Stimulated activated CD4-positive, alpha-beta T cell treated with anti-CD3 and anti-CD28 coated beads, Interleukin-12 subunit alpha, Interleukin-12 subunit beta, amount 100 ng/mL, for 48 hours (primary cell): Measurements from ENCODE around the gene UMAD1.

Experiments used
- DNase-seq, 3 donors: peaks; one replicate each; pipeline ENCODE4 v3.0.0-alpha.2; 2020; ENCODE audit warnings: low read depth in 2 of 3, low spot score in 1 of 3

Gene UMAD1

DNA sequence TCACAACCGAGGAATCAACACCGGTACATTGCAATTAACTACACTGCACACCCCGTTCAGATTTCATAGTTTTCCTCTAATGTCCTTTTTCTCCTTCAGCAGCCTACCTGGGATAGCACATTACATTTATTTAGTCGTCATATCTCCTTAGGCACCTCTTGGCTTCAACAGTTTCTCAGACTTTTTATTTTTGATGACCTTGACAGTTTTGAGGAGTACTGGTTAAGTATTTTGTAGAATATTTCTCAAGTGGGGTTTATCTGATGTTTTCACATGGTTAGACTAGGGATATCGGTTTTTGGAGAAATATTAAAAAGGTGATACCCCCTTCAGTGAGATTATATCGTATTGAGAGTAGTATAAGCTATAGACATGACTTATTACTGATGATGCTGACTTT is 241.0 kb downstream of the UMAD1 start:
- DNase-seq: no peak

DNA sequence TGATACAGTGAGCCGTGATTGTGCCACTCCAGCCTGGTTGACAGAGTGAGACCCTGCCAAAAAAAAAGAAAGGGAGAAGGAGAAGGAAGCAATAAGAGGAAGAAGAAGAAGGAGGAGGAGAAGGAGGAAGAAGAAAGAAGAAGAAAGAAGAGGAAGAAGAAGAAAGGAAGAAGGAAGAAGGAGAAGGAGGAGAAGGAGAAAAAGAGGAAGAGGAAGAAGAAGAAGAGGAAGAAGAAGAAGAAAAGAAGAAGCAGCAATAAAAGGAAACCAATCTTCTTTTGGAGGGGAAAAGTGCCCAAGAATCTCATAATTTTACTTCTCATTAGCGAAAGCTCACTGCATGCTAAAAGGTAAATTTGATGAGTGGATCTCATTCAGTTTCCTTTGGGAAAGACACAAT is 242.3 kb downstream of the UMAD1 start:
- DNase-seq: no peak

DNA sequence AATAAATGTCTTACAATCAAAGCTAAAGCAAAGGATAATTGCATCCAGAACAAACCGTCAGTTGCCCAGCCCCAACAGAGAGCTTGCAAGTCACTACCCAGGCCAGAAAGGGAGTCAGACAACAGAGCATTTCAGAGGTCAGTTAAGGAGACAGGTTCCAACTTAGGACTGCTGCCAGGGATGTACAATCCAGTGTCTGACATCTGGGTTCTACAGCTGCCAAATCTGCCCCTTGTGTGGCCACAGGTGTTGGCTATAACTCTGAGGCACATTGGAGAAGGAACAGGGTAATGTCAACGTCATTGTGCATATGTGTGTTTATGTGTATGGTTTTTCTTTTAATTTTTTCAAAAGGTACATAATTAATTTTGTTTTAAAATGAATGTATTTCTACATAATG is 242.8 kb downstream of the UMAD1 start:
- DNase-seq: no peak

DNA sequence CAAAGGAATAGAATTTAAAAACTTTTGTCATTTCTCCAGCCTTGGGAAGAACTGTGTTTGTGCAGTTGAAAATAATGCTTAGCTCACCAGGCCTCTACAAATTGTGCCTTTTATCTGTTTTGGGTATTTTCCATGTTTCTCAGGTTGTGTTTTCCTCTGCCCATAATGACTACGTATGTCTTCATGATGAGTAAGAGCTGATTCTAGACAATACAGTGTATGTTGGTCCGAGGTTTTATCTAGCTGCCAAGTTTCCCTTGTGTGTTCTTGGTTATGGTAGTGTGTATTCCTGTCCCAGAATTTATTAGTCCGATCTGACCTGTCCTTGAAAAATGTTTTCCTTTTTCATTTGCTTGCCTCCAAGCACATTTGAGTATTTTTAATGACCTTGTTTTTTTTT is 244.3 kb downstream of the UMAD1 start:
- DNase-seq: no peak

DNA sequence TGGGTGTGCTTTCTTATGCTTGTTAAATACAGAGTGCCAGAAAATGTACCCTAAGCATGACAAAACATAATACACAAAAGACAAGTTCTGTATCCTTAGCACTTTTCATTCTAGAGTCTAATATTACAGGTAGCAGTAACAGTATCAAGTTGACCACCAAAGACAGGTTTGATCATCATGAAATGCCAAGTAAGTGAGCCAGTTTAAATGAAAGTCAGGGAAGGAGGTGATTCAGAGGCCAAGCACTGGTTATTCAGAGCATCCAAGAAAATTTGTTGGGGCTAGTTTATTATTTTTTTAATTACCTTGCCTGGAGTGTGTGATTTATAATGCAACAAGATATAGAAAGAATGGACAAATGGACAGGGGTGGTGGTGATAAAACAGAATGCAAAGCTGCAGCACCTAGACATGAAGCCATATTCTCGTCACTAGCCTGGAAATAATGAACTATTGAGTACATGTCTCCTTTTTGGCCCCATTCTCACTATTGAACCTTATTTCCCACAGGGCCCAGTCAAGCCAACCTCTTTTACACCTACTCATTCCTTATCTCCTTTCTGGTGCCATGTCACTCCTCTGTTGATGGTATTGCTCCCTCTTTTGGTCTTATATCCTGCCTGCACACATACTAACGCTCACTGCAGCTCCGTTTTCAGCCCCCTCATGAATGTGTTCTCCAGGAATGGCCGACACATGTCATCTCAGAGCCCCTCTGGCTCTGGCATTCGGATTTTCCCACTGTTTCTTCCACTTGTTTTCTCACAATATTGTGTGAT is 249.4 kb downstream of the UMAD1 start:
- DNase-seq: no peak

DNA sequence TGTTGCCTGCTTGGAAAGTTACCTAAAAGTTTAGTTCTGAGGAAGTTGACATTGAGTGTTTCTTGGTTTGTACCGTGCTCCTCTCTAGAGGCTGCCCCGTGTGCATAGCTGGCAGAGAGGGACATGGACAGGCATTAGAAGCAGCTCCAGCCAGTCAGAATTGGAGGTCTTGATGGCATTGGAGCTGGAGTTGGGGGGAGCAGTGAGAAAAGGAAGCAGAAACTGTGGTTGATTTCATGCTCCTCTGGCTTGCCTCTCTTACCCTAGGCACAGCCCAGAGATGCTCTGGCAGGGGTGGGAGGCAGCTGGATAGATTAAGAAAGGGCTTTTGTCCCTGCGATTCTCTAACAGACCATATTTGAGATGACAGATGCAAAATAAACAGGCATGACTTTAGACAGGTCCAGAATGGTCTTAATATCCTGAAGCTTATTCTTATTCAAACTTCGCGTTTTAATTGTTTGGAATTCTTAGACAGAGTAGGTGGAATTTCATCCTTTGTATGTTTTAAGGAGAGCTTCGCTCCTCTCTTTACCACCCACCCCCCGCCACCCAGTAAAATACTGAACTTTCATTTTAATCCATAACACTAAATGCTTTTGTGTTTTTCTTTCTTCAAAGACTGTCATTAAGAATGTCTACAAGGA is 254.6 kb downstream of the UMAD1 start:
- no peak for DNase-seq

DNA sequence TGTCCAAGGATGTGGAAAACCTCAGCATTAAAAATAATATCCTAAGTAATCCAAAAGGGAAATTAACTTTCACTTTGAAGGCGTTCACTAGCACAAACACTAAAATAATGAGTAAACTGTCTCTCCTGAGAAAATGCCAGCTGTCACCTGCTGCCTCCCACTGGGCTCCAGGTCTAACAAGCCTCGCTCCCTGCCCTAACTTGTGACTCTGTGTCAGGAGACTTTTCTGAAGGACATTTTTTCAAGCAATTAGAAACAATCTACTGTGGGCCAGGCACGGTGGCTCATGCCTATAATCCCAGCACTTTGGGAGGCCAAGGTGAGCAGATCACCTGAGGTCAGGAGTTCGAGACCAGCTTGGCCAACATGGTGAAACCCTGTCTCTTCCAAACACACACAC is 255.2 kb downstream of the UMAD1 start:
- DNase-seq: no peak

DNA sequence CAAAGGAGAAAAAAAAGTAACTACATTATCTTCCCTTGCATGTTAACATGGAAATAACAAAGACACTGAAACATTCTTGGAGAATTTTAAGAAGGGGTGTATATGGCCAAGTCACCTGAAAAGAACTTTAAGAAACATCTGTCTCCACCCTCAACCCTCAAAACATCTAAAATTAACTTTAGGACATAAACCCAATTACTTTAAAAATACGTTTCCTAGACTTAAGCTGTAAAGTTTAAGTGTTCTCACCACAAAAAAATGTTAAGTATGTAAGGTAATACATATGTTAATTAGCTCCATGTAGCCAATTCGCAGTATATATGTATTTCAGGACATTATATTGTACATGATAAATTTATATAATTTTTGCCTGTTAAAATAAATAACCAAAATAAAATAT is 257.0 kb downstream of the UMAD1 start:
- DNase-seq: no peak

DNA sequence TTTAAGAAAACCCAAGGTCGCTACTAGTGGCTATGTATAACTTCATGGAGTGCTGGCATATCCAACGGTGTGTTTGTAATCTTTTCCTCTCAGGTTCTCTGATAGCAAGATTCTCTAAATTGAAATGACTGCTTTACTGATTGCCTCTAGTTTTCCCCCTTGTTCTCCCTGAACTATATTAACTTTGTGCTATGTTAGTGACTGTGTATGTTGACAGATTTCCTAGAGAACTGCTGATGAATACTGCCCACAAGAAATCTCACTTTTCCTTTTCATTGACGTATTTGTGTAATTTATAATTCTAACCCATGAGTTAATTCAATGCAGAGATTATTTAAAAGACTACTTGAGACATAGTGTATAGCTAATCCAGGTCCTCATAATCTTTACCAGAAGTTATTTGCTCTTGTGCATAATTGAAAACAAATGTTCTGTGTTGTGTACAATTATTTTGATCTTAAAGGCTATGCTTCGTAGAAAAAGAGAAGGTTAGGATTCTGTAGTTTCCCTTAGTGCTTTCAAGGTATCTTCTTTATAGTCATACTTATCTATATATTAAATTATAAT is 257.5 kb downstream of the UMAD1 start:
- no peak for DNase-seq

DNA sequence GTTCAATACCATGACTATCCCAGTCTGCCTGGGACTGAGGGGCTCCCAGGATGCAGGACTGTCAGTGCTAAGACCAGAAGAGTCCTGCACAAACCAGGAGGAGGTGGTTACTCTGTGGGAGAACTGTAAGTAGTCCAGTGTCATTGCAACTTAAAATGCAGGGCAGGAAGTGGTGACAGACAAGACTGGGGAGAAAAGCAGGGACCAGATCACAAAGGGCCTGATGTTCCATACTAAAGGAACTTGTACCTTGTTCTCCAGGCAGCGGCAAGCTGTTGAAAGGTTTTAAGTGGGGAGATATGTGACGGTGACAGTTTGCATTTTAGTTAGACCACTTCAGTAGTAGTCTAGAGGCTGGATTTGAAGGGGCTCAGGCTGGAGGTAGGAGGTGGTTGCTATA is 262.3 kb downstream of the UMAD1 start:
- no peak for DNase-seq

DNA sequence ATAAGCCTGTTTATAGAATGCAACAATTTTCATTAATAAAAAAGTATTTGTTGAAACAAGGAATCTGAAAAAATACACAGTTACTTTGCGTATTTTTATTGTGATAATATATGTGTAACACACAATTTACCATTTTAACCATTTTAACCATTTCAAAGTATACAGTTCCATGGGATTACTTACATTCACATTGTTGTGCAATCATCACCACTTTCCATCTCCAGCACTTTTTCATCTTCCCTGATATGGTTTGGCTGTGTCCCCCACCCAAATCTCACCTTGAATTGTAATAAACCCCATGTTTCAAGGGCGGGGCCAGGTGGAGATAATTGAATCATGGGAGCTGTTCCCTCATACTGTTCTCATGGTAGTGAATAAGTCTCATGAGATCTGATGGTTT is 266.8 kb downstream of the UMAD1 start:
- no peak for DNase-seq

DNA sequence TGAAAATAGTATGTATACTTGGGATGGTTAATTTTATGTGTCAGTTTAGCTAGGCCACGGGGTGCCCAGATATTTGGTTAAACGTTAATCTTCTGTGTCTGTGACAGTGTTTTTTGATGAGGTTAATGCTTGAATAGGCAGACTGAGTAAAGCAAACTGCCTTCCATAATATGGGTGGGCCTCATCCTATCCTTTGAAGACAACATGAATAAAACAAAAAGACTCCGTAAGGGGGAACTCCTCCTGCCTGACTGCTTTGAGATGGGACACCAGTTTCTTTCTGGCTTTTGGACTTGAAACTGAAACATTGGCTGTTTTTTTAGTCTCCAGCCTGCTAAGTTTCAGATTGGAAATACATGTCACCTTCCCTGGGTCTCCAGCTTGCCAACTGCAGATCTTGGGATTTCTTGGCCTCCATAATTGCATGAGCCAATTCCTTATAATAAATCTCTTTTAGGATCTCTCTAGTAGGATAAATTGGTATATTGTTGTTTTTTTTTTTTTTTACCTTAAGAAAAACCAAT is 268.1 kb downstream of the UMAD1 start:
- no peak for DNase-seq

DNA sequence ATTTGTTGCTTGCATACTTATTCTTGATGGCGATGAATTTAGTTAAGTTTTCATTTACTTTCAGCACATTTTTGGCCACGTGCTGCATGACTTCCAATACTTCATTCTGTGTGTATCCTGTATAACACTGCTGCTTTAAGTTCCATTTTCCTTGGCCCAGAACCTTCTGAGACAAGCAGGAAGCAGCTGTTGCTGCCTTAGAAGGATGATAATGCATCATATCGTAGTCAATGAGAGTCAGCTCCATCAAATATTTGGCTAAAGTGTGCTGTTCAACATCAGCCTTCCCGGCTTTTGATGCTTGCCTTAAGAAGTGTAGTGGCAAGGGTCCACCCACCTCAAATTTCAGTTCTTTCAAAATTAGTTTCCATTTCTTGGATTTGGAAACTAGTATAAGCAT is 268.8 kb downstream of the UMAD1 start:
- no peak for DNase-seq

DNA sequence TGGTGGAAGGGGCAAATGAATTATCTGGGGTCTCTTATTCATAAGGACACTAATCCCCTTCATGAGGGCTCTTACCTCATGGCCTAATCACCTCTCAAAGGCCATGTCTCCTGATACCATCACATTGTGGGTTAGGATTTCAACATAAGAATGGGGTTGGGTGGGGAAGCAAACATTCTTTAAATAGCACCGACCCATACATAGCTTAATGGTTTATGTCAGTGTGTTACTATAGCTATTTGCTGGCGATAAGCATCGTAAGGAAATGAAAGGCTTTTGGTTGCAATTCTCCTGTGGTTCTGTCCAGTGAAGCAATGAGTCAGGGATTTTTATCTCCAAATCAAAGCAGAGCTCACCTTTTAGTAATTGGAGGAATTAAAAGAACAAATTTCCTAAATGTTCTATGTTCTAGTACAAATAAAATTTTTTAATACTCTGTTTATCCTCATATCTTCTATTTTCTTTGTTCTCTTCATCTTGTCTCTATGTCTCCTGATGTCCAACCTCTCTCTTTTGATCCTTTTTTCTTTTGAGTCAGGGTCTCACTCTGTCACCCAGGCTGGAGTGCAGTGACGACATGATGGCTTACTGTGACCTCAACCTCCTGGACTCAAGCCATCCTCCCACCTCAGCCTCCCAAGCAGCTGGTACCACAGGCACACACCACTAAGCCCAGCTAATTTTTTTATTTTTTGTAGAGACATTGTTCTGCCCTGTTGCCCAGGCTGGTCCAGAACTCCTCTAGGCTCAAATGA is 271.0 kb downstream of the UMAD1 start:
- no peak for DNase-seq

DNA sequence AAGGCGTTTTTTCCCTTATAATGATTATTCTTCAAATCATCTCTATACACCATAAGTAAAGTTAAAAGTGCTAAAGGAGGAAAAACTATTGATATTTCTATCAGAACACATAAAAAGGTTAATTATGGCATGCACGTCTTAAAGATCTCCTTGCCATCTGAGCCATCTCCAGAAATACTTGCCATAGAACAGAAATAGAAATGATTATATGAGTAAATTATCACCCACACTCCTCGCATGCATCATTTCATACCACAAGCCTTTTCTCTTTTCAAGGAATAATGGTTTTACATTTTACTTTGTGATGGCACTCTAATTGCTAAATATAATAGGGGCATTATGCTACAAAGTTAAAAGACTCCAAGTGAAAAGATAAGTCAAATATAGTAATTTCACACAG is 272.4 kb downstream of the UMAD1 start:
- DNase-seq: no peak

DNA sequence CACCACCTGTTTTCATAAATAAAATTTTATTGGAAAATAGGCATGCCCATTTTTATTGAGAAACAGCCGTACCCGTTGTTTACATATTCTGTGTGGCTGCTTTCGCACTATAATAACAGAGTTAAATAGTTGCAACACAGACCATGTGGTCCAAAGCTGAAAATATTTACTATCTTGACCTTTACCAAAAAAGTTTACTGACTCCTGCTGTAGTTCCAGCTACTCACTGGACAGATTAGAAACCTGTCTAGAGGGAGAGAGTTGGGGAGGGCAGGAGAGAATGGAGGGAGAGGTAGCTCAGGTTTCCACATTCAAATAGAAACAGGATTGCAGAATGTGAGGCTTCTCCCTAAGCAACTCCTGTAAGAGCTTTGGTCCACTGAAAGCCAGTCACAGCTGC is 273.0 kb downstream of the UMAD1 start:
- no peak for DNase-seq

DNA sequence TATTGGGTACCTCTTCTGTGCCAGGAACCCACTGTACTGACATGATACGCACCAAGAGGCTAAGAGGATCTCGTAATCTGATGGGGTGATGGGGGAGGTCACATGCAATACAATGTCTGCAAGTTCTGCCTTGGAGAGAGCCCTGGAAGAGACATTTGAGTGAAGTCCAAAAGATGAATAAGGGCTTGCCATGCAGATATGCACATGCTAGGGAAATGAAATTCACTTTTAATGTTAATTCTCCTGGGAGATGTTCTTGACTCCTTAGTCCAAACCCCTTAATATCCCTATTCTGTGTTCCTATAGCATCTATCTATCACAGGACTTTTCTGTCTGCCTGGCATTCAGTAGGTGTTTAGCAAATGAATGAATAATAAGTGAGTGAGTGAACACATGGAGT is 274.0 kb downstream of the UMAD1 start:
- no peak for DNase-seq

DNA sequence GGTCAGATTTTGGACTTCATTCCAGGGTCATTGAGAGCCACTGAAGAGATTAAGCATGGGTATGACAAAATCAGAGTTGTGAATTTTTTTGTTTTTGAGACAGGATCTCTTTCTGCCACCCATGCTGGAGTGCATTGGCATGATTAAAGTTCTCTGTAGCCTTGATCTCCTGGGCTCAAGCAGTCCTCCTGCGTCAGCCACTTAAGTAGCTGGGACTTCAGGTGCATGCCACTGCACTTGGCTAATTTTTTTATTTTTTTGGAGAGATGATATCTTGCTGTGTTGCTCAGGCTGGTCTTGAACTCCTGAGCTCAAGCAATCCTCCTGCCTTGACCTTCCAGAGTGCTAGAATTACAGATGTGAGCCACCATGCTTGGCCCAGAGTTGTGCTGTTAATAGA is 275.5 kb downstream of the UMAD1 start:
- DNase-seq: no peak

DNA sequence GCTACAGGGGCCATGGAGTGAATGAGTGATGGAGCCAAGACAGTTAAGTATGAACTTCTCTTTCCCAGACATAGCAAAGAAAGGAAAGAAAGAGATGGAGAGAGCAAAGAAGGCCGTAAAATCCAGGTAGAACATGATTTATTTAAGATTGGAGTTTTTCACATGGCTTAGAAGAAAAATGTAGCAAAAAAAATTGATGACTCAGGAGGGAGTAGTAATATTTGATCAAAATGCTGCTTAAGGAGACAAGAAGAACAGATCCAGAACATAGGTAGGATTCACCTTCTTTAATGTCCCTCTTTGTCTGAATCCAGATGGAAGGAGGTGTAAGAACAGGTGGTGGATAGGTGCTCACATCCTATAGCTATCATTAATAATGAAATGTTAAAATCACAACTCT is 277.0 kb downstream of the UMAD1 start:
- DNase-seq: no peak

DNA sequence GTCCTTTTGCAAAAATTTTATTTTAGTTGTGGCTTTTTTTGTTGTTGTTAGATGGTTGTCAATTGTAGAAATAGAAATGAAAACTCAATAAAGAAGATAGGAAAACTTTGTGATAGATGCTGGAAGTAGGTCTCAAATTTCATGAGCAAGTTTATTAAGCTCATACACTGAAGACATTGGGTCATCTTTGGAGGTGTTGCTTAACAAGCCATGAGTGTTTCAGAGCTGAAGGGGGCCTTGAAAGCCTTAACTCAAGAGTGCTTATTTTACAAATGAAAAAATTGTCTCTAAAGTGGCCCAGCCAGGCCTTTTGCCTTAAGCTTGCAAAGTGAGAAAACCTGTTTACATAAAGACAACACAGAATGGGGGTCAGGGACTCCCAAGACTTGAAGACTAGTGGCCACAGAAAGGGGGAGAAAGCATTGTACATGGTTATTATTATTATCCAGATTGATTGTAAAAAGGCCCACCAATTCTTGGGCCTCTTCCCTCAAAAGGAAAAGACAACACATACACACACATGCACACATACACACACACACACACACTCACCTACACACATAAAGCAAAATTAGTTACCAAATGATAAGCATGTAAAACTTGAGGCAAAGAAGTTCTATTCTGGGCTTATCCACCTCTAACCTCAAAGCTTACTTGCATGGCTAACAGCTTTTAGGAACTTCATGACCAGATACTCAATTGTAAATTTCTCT is 278.3 kb downstream of the UMAD1 start:
- no peak for DNase-seq

DNA sequence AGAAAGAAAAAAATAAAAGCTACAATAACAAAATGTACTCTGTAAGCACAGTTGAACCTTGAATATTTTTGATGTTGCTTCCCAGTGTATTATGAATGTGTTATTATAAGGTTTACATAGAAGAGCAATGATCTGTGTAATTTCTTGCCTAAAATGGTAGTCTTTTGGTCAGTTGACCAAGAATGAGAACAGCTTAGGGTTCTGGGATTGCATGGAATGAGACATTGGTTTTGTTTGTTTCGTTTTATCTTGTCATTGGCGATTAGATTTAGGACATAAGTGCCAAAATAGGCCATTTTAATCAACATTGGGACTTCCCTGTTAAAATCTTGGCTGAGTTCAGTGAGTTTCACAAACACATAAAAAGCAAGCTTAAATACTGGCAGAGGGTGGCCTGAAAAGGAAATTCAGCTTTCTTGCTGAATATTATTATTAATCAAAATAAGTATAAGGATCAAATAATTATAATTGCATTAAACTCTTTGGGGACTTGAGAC is 278.9 kb downstream of the UMAD1 start:
- DNase-seq: no peak
